GM23248 (cell line): Measurements from ENCODE around the gene C11orf97. TPM values are rescaled to one million over a fixed set of nuclear protein-coding genes. Genes with fewer than 3 reads are reported as not detected.
"Not testable (repeated sequence)": the region's sequence is repeated elsewhere in the genome, so short reads cannot be mapped to it uniquely, and the experiment has no call there.

ENCODE experiments used
- DNase-seq: peaks from one replicate; pipeline ENCODE4 v3.0.0-alpha.2; 2015
- H2AFZ ChIP-seq: fragments of 200-600 bp; sonication (generic); 2 replicates; pipeline ENCODE4 v1.6.1; 2016; ENCODE audit warnings: antibody characterized with exemption
- H3F3A ChIP-seq: fragments of 200-600 bp; sonication (generic); 2 replicates; pipeline ENCODE4 v1.6.1; 2016; ENCODE audit warnings: mild to moderate bottlenecking, antibody characterized with exemption, mixed run types; ENCODE audit not compliant: insufficient read depth
- H3K27ac ChIP-seq: fragments of 200-600 bp; sonication (generic); 2 replicates; pipeline ENCODE4 v1.5.1; 2016; ENCODE audit warnings: mild to moderate bottlenecking
- H3K27me3 ChIP-seq: fragments of 200-600 bp; sonication (generic); replicated peaks from 2 replicates; pipeline ENCODE4 v1.6.1; 2016; ENCODE audit warnings: mild to moderate bottlenecking; ENCODE audit not compliant: insufficient read depth
- H3K36me3 ChIP-seq: fragments of 200-600 bp; sonication (generic); 2 replicates; pipeline ENCODE4 v1.6.1; 2016; ENCODE audit warnings: low read depth, mild to moderate bottlenecking
- H3K4me1 ChIP-seq: fragments of 200-600 bp; sonication (generic); 2 replicates; pipeline ENCODE4 v1.6.1; 2016; ENCODE audit warnings: mild to moderate bottlenecking; ENCODE audit not compliant: insufficient read depth
- H3K4me2 ChIP-seq: fragments of 200-600 bp; sonication (generic); one replicate; pipeline ENCODE4 v1.6.1; 2016; ENCODE audit warnings: mild to moderate bottlenecking; ENCODE audit not compliant: unreplicated experiment
- H3K4me3 ChIP-seq: fragments of 200-600 bp; sonication (generic); 2 replicates; pipeline ENCODE4 v1.5.1; 2016; ENCODE audit warnings: mild to moderate bottlenecking
- H3K79me2 ChIP-seq: fragments of 200-600 bp; sonication (generic); 2 replicates; pipeline ENCODE4 v1.6.1; 2016; ENCODE audit warnings: mild to moderate bottlenecking; ENCODE audit not compliant: insufficient read depth
- H3K9ac ChIP-seq: fragments of 200-600 bp; sonication (generic); 2 replicates; pipeline ENCODE4 v1.6.1; 2016; ENCODE audit warnings: mild to moderate bottlenecking
- H3K9me2 ChIP-seq: fragments of 200-600 bp; sonication (generic); 2 replicates; pipeline ENCODE4 v1.6.1; 2016; ENCODE audit warnings: mixed run types, mild to moderate bottlenecking, moderate library complexity; ENCODE audit not compliant: insufficient read depth
- H3K9me3 ChIP-seq: fragments of 200-600 bp; sonication (generic); one replicate; pipeline ENCODE4 v1.6.1; 2017; ENCODE audit warnings: low read depth
- H4K20me1 ChIP-seq: fragments of 200-600 bp; sonication (generic); 2 replicates; pipeline ENCODE4 v1.6.0; 2016; ENCODE audit not compliant: insufficient read depth
- EZH2 ChIP-seq: fragments of 200-600 bp; sonication (generic); IDR thresholded peaks from 2 replicates; pipeline ENCODE4 v1.6.1; 2018; ENCODE audit warnings: antibody characterized with exemption, mild to moderate bottlenecking; ENCODE audit not compliant: insufficient read depth, poor library complexity, severe bottlenecking
- EZH2phosphoT487 ChIP-seq: fragments of 200-600 bp; sonication (generic); IDR thresholded peaks from 2 replicates; pipeline ENCODE4 v1.6.1; 2018; ENCODE audit warnings: antibody characterized with exemption, moderate library complexity, mild to moderate bottlenecking, low read depth; ENCODE audit not compliant: insufficient read depth
- WGBS, 2 experiments: methylation state at CpG; one replicate each; pipeline ENCODE4 v1.1.6; 2015 to 2017; ENCODE audit warnings: low lambda C conversion rate in 2 of 2, low coverage in 1 of 2; ENCODE audit errors: missing lambda C conversion rate in 2 of 2; 5-methylcytosine and 5-hydroxymethylcytosine counted together
- in situ Hi-C: fragments of 300-500 bp; cut with MboI; formaldehyde crosslinking; loops from 2 replicates; pipeline ENCODE4 v1.15.0; 2020
- polyA plus RNA-seq: library from polyadenylated mRNA; unstranded; fragments of >200 nt; fragmentation: Nextera tagmentation; extraction: Ambion mirVana; gene quantifications from 2 replicates; pipeline ENCODE4 v1.2.1, GENCODE V29; 2016
- total RNA-seq: library from RNA; depleted of rRNA; stranded (reverse); fragments of >200 nt; shearing (Covaris generic); gene quantifications from 2 replicates; pipeline ENCODE4 v1.2.3, GENCODE V29; 2014

The C11orf97 gene
- total and polyA plus RNA-seq, 2 experiments from 2014 or later, result not detected

DNA sequence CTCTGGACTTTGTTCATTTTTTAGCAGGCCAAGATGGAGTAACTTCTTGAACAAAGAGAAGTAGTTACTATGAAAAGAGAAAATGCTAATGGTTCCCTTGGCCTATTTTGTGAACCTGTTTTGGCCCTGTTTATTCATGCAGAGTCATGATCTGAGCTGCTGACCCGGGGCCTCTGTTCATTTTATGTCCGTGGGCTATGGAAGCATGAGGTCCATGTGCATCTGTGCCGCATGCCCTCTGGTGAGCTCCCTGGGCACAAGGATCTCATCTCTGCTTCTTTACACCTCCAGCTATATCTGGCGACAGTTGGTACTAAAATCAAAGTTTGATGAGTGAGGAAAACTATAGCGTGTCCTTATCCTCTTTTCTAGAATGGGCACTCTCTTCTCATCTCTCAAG is 55.9 kb downstream of the C11orf97 start:
- H3K79me2 ChIP-seq, result no peaks in the 10 kb centered on the region
- 95 to 97% methylated on average over 5 of the region's 5 CpGs for WGBS, 2 experiments
- H4K20me1 ChIP-seq, result no peaks in the 10 kb centered on the region
- H3K27me3 ChIP-seq, result no peaks in the 10 kb centered on the region
- TF ChIP-seq EZH2, result no peak
- no peak for TF ChIP-seq EZH2phosphoT487
- no peak overlapping the region for H3K27ac ChIP-seq
- peaks cover 8% of the 10 kb centered on the region for H3K4me1 ChIP-seq
- in situ Hi-C loops, result no loop called here
- H3K9me2 ChIP-seq, result no peaks in the 10 kb centered on the region
- H3K9me3 ChIP-seq, result no peaks in the 10 kb centered on the region
- no peak overlapping the region for H2AFZ ChIP-seq
- no peaks in the 10 kb centered on the region for H3K36me3 ChIP-seq
- no peak for DNase-seq
- H3K4me3 ChIP-seq, result no peak overlapping the region
- H3F3A ChIP-seq, result peaks cover 8% of the 10 kb centered on the region
- no peak overlapping the region for H3K9ac ChIP-seq
- H3K4me2 ChIP-seq, result no peak overlapping the region

DNA sequence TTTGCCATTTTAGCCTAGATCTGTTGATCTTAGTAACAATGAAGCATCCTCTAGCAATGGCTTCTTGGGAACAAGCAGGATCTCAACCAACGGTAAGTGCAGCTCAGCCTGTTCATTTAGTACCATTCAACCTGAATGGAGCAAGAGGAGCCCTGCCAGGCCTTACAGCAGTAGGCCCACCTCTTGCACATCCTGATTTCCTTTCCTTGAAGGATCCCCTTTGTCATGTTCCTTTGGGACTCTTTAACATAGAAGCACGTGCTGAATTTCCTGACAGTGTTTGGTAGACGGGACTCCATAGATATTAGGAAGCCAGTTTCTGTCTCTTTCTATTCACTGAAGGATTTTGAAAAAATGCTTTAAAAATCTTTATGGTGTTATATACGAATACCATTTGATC is 56.5 kb downstream of the C11orf97 start:
- no peaks in the 10 kb centered on the region for H4K20me1 ChIP-seq
- H3K36me3 ChIP-seq, result no peaks in the 10 kb centered on the region
- no peaks in the 10 kb centered on the region for H3K79me2 ChIP-seq
- peaks cover 3% of the 10 kb centered on the region for H3K4me1 ChIP-seq
- H3K27ac ChIP-seq, result no peak overlapping the region
- H3K9me2 ChIP-seq, result no peaks in the 10 kb centered on the region
- no peak for DNase-seq
- H3K4me3 ChIP-seq, result no peak overlapping the region
- no peaks in the 10 kb centered on the region for H3K9me3 ChIP-seq
- H3F3A ChIP-seq, result peaks cover 4% of the 10 kb centered on the region
- in situ Hi-C loops, result no loop called here
- H3K9ac ChIP-seq, result no peak overlapping the region
- TF ChIP-seq EZH2phosphoT487 (no peak), EZH2 (no peak)
- 92 to 98% methylated on average over 4 of the region's 4 CpGs for WGBS, 2 experiments
- H2AFZ ChIP-seq, result no peak overlapping the region
- H3K27me3 ChIP-seq, result no peaks in the 10 kb centered on the region
- no peak overlapping the region for H3K4me2 ChIP-seq

DNA sequence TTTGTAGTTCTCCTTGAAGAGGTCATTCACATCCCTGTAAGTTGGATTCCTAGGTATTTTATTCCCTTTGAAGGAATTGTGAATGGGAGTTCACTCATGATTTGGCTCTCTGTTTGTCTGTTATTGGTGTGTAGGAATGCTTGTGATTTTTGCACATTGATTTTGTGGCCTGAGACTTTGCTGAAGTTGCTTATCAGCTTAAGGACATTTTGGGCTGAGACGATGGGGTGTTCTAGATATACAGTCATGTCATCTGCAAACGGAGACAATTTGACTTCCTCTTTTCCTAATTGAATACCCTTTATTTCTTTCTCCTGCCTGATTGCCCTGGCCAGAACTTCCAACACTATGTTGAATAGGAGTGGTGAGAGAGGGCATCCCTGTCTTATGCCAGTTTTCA is 60.7 kb downstream of the C11orf97 start:
- H2AFZ ChIP-seq, DNase-seq, H4K20me1 ChIP-seq, H3K9ac ChIP-seq, H3K36me3 ChIP-seq, H3K9me2 ChIP-seq, H3K4me2 ChIP-seq, H3K9me3 ChIP-seq, in situ Hi-C loops, H3K27ac ChIP-seq, H3K27me3 ChIP-seq, H3K4me3 ChIP-seq, H3K79me2 ChIP-seq: not testable (repeated sequence)
- WGBS, 2 experiments, result 50 to 53% methylated on average over 2 of the region's 2 CpGs
- peaks cover 15% of the 10 kb centered on the region for H3K4me1 ChIP-seq
- H3F3A ChIP-seq, result peaks cover 15% of the 10 kb centered on the region

DNA sequence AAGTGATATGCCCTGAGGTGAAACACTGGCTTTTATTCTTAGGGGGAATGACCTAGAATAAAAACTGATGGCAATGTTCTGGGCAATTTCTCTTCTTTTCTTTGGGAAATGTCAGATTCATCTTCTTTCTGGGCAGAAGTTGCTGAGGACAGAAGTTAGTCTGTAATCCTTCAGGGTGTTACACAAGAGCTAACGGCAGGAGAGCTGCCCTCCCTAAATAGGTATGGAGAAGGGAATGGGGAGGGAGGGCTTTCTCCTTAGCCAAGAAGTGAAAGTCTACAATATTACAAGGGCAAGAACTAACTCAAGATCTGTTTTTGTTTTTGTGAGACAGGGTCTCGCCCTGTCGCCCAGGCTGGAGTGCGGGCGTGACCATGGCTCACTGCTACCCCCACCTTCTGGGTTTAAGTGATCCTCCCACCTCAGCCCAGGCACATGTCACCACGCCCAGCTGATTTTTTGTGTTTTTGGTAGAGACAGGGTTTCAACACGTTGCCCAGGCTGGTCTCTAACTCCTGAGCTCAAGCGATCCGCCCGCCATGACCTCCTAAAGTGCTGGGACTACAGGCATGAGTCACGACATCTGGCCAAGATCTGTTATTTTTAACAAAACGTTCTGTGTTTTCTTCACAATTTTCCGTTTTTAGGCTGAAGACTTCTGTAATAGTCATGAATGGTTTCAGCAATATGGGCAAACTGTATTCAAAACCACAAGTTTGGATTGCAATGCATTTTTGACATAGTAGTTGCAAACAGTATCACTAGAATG is 62.1 kb downstream of the C11orf97 start:
- Histone ChIP-seq H2AFZ (peak overlapping the region; percentile 88), H3K4me2 (peak overlapping the region; percentile 79), H3K27me3 (no peaks in the 10 kb centered on the region), H3K4me1 (peaks cover 18% of the 10 kb centered on the region), H4K20me1 (no peaks in the 10 kb centered on the region), H3F3A (peaks cover 15% of the 10 kb centered on the region), H3K79me2 (no peaks in the 10 kb centered on the region), H3K36me3 (no peaks in the 10 kb centered on the region), H3K9ac (peak overlapping the region; percentile 72), H3K4me3 (peak overlapping the region; percentile 71), H3K9me2 (no peaks in the 10 kb centered on the region), H3K9me3 (no peaks in the 10 kb centered on the region), H3K27ac (peak overlapping the region; percentile 72)
- WGBS, 2 experiments, result 7% methylated on average over 13 of the region's 13 CpGs
- in situ Hi-C loops, result no loop called here
- DNase-seq, result peak; percentile 87
- no peak for TF ChIP-seq EZH2
- 0 out of 2 replicates have a peak, but pooled peaks have one; percentile 37 for TF ChIP-seq EZH2phosphoT487
